Amniotic stem cell (primary cell): ENCODE results near the gene BBLN.
"Not testable (repeated sequence)": the region's sequence is repeated elsewhere in the genome, so short reads cannot be mapped to it uniquely, and the experiment has no call there.

Experiments used
- DNase-seq: peaks from one replicate; lab custom pipeline; 2025; lab: John Stamatoyannopoulos, UW

Gene BBLN

GRCh38 chr9:128159784-128160602 is at the start of gene BBLN:
BBLN (plus strand) TSS chr9:128160265; CDS start chr9:128160408, 143 bp downstream.
- peak; percentile 88 for DNase-seq

- not testable (repeated sequence) for DNase-seq
These were observed 48.3 kb upstream of the BBLN start for GRCh38 chr9:128111726-128112125.

GRCh38 chr9:128113526-128114325 is 46.3 kb upstream of the BBLN start:
- no peak for DNase-seq

GRCh38 chr9:128114326-128115186 is 45.5 kb upstream of the BBLN start:
- DNase-seq, result no peak

GRCh38 chr9:128115187-128116103 is 44.6 kb upstream of the BBLN start:
- DNase-seq, result no peak

- no peak for DNase-seq
These were observed 43.7 kb upstream of the BBLN start for GRCh38 chr9:128116104-128117083.

GRCh38 chr9:128117613-128118471 is 42.2 kb upstream of the BBLN start:
- DNase-seq, result peak; percentile 55

- DNase-seq, result no peak
These were observed 41.6 kb upstream of the BBLN start for GRCh38 chr9:128118472-128118857.

GRCh38 chr9:128118971-128119665 is 40.9 kb upstream of the BBLN start:
- DNase-seq, result no peak

- no peak for DNase-seq
These were observed 39.9 kb upstream of the BBLN start for GRCh38 chr9:128120061-128120740.

GRCh38 chr9:128120741-128121465 is 39.2 kb upstream of the BBLN start:
- no peak for DNase-seq

- DNase-seq, result no peak
These were observed 38.6 kb upstream of the BBLN start for GRCh38 chr9:128121466-128121810.

GRCh38 chr9:128121924-128122808 is 37.9 kb upstream of the BBLN start:
- no peak for DNase-seq

- no peak for DNase-seq
These were observed 37.3 kb upstream of the BBLN start for GRCh38 chr9:128122809-128123175.

- no peak for DNase-seq
These were observed 36.5 kb upstream of the BBLN start for GRCh38 chr9:128123451-128124080.

GRCh38 chr9:128124451-128124850 is 35.6 kb upstream of the BBLN start:
- DNase-seq, result no peak
